Transverse colon (tissue), 4 donors: ENCODE measurements around the gene YIPF7.

Source experiments
- CTCF ChIP-seq, 5 experiments: fragments of 200-600 bp in 3 of 5; fragments of 450-650 bp in 2 of 5; sonication (generic) in 3 of 5; IDR thresholded peaks; 1 replicate in 2 of 5; 2 replicates in 3 of 5; pipeline ENCODE4 v1.5.1; 2016 to 2017; ENCODE audit warnings: antibody characterized with exemption in 5 of 5, inconsistent platforms in 3 of 5, mild to moderate bottlenecking in 2 of 5, moderate library complexity in 1 of 5
- POLR2A ChIP-seq: fragments of 450-650 bp; IDR thresholded peaks from one replicate; pipeline ENCODE4 v1.6.1; 2016; ENCODE audit warnings: antibody characterized with exemption, mild to moderate bottlenecking, moderate library complexity
- POLR2AphosphoS5 ChIP-seq, 3 donors: sonication (generic); formaldehyde crosslinking; IDR thresholded peaks; one replicate each; pipeline ENCODE4 v1.6.1; 2016; ENCODE audit warnings: antibody characterized with exemption in 3 of 3

DNA sequence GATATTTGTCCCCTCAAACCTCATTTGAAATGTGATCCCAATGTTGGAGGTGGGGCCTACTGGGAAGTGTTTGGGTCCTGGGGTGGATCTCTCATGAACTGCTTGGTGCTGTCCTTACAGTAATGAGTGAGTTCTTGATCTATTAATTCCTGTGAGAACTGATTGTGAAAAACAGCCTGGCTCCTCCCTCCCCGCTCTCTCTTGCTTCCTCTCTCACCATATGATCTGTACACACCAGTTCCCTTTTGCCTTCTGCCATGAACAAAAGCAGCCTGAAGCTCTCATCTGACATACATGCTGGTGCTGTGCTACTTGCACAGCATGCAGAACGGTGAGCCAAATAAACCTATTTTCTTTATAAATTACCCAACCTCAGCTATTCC, 11.2 kb upstream of the YIPF7 start:
- TF ChIP-seq CTCF (IDR thresholded peaks at IDR 0.05) (no peak), POLR2AphosphoS5 (IDR thresholded peaks at IDR 0.05) (no peak), POLR2A (no peak)
